ENCODE measurements around the gene PTDSS2.

- TF ChIP-seq CTCF (IDR thresholded peaks at IDR 0.05; ENCODE audit: low read depth, low read length, poor library complexity, severe bottlenecking) (no peak), EZH2phosphoT487 (IDR thresholded peaks at IDR 0.05; ENCODE audit: borderline replicate concordance, low read length) (no peak)
Observed at GRCh38 chr11:520428-521176, 70.5 kb downstream of the PTDSS2 start.

All from DOHH2 (cell line).